Mononuclear cell (primary cell): ENCODE results near the gene PAFAH2. TPM values are rescaled to one million over a fixed set of nuclear protein-coding genes. Genes with fewer than 3 reads are reported as not detected.

Source experiments
- H3K27me3 ChIP-seq: 2 replicates; pipeline ENCODE4 v1.6.0; 2011; ENCODE audit warnings: low read length, control low read depth; ENCODE audit not compliant: insufficient read depth
- H3K4me1 ChIP-seq: 2 replicates; pipeline ENCODE4 v1.5.1; 2011; ENCODE audit warnings: mild to moderate bottlenecking, low read length, control low read depth; ENCODE audit not compliant: insufficient read depth
- H3K4me3 ChIP-seq: 2 replicates; pipeline ENCODE4 v1.5.1; 2011; ENCODE audit warnings: mild to moderate bottlenecking, low read length, moderate library complexity
- H3K9me3 ChIP-seq: 2 replicates; pipeline ENCODE4 v1.5.1; 2011; ENCODE audit warnings: low read depth, mild to moderate bottlenecking, control low read depth, low read length
- total RNA-seq: library from RNA; depleted of rRNA; stranded (reverse); fragments of >200 nt; gene quantifications from one replicate; pipeline ENCODE4 v1.2.3, GENCODE V29; 2012

The PAFAH2 gene
- total RNA-seq, 1 donor: 5.8 TPM

GRCh38 chr1:26006710-26007109 is 8.8 kb upstream of the PAFAH2 start:
- Histone ChIP-seq H3K4me3 (no peak overlapping the region), H3K4me1 (peaks cover 11% of the 10 kb centered on the region), H3K27me3 (no peaks in the 10 kb centered on the region), H3K9me3 (no peaks in the 10 kb centered on the region)

DNA sequence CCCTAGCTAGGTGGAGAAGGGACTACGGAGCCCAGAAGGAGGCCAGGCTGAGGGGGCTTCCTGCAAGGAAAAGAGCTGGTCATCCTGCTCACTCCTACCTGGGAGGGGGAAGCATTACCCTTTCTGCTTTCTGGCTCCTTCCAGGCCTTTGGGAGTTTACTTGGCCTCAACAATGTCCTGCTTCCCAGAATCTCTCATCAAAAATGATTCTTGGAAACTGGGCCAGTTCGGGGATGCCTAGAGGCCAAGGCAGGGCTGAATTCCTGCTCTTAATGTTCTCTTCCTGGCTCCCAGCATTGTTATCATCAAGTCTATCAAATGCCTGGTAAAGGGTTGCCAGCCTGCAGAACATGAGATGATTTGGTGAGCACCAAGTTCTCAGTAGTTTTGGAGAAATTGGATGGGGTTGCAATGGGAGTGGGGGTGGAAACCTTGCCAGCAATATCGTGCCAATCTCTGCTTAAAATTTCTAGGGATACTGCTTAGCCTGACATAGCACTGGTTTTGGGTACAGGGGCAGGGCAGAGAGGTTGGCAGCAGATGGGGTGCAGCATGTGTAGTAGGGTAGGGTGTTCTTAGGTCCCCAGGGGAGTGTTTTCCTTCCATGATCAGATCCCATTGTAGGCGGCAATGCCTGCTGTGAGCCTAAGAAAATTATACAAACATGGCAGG is 7.7 kb upstream of the PAFAH2 start:
- no peaks in the 10 kb centered on the region for H3K9me3 ChIP-seq
- H3K27me3 ChIP-seq: no peaks in the 10 kb centered on the region
- no peak overlapping the region for H3K4me3 ChIP-seq
- peaks cover 11% of the 10 kb centered on the region for H3K4me1 ChIP-seq

- H3K27me3 ChIP-seq: no peaks in the 10 kb centered on the region
- peaks cover 11% of the 10 kb centered on the region for H3K4me1 ChIP-seq
- no peak overlapping the region for H3K4me3 ChIP-seq
- H3K9me3 ChIP-seq: no peaks in the 10 kb centered on the region
These were observed 5.9 kb upstream of the PAFAH2 start for GRCh38 chr1:26003756-26004155.

DNA sequence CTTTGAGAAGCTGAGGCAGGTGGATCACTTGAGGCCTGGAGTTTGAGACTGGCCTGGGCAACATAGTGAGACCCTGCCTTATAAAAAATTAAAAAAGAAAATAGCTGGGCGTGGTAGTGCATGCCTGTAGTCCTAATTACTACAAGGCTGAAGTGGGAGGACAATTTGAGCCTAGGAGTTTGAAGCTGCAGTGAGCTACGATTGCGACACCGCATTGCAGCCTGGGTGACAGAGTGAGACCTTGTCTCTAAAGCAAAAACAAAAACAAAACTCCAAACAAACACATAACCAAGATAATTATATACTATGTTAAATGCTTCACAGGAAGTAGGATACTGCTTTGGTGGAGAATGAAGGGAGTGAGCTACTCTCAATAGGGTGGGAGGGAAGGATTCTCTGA is 5.4 kb upstream of the PAFAH2 start:
- Histone ChIP-seq H3K4me1 (peaks cover 16% of the 10 kb centered on the region), H3K4me3 (no peak overlapping the region), H3K27me3 (no peaks in the 10 kb centered on the region), H3K9me3 (no peaks in the 10 kb centered on the region)

GRCh38 chr1:25999041-25999800 is 1.4 kb upstream of the PAFAH2 start:
- no peaks in the 10 kb centered on the region for H3K9me3 ChIP-seq
- no peaks in the 10 kb centered on the region for H3K27me3 ChIP-seq
- H3K4me3 ChIP-seq: no peak overlapping the region
- peaks cover 33% of the 10 kb centered on the region for H3K4me1 ChIP-seq

- peak overlapping the region; percentile 63 for H3K4me3 ChIP-seq
- H3K4me1 ChIP-seq: peaks cover 33% of the 10 kb centered on the region
These were observed 666 bp downstream of the PAFAH2 start for GRCh38 chr1:25996966-25997827.

GRCh38 chr1:25994402-25995150 is 3.3 kb downstream of the PAFAH2 start:
- H3K27me3 ChIP-seq: no peaks in the 10 kb centered on the region
- no peaks in the 10 kb centered on the region for H3K9me3 ChIP-seq
- no peak overlapping the region for H3K4me3 ChIP-seq
- H3K4me1 ChIP-seq: peaks cover 58% of the 10 kb centered on the region

More at GRCh38 chr1:25996966-25997827, 666 bp downstream of the PAFAH2 start:
- H3K27me3 ChIP-seq: no peaks in the 10 kb centered on the region
- H3K9me3 ChIP-seq: no peaks in the 10 kb centered on the region

GRCh38 chr1:25993197-25993951 is 4.5 kb downstream of the PAFAH2 start:
- H3K27me3 ChIP-seq: no peaks in the 10 kb centered on the region
- no peak overlapping the region for H3K4me3 ChIP-seq
- H3K4me1 ChIP-seq: peaks cover 66% of the 10 kb centered on the region
- H3K9me3 ChIP-seq: no peaks in the 10 kb centered on the region

DNA sequence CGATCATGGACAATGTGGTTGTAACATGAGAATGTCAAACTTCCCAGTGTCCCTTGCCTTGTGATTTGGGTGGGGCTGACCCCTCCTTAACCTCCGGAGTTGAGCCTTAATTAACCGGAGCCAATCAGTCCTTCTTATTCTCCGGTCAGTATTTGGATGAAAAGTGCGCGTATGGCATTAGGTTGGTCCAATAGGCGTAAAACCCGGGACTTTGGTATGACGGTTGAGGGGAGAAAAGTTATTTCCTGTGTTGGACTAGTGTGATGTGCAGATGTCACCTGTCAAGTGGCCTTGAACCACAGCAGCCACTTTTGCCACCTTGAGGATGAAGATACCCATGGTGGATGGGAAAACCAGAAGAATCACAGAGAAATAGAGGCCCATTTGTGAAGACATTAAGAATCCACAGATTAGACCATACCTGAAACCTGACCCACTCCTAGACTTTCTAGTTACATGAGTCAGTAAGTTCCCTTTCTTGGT is 5.1 kb downstream of the PAFAH2 start:
- Histone ChIP-seq H3K27me3 (no peaks in the 10 kb centered on the region), H3K9me3 (no peaks in the 10 kb centered on the region), H3K4me1 (peaks cover 67% of the 10 kb centered on the region), H3K4me3 (no peak overlapping the region)

GRCh38 chr1:25991937-25992688 is 5.8 kb downstream of the PAFAH2 start:
- no peaks in the 10 kb centered on the region for H3K27me3 ChIP-seq
- no peaks in the 10 kb centered on the region for H3K9me3 ChIP-seq
- peaks cover 62% of the 10 kb centered on the region for H3K4me1 ChIP-seq
- H3K4me3 ChIP-seq: no peak overlapping the region

- H3K27me3 ChIP-seq: no peaks in the 10 kb centered on the region
- no peaks in the 10 kb centered on the region for H3K9me3 ChIP-seq
- H3K4me3 ChIP-seq: peak overlapping the region; percentile 49
- peaks cover 49% of the 10 kb centered on the region for H3K4me1 ChIP-seq
These were observed 7.0 kb downstream of the PAFAH2 start for GRCh38 chr1:25990702-25991395.

DNA sequence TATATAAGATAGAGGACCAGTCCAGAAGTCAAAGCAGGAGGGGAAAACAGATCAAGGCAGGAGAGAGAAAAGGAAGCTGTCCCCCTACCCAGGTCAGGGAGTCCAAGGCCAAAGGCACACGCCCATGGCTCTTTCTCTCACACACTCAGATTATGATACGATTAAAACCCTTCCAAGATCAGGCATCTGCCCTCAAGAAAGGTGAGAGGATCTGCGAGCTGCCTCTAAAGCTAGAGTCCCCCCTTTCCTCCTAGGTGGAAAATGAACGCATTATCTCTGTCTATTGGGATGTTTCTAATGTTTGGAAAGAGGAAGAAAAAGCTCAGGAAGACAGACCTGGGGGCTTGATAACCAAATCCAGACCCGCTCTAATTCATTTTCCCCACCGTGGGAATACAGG is 7.6 kb downstream of the PAFAH2 start:
- Histone ChIP-seq H3K9me3 (no peaks in the 10 kb centered on the region), H3K4me3 (peak overlapping the region; percentile 49), H3K27me3 (no peaks in the 10 kb centered on the region), H3K4me1 (peaks cover 49% of the 10 kb centered on the region)
